Cerebellar cortex (tissue), 1 donor: ENCODE measurements around the gene TMF1.

Experiments
- DNase-seq: peaks from one replicate; pipeline ENCODE4 v3.0.0-alpha.2; 2015; ENCODE audit warnings: low spot score

Gene TMF1

GRCh38 chr3:69081583-69082262, 29.6 kb upstream of the TMF1 start:
- DNase-seq = no peak

DNA sequence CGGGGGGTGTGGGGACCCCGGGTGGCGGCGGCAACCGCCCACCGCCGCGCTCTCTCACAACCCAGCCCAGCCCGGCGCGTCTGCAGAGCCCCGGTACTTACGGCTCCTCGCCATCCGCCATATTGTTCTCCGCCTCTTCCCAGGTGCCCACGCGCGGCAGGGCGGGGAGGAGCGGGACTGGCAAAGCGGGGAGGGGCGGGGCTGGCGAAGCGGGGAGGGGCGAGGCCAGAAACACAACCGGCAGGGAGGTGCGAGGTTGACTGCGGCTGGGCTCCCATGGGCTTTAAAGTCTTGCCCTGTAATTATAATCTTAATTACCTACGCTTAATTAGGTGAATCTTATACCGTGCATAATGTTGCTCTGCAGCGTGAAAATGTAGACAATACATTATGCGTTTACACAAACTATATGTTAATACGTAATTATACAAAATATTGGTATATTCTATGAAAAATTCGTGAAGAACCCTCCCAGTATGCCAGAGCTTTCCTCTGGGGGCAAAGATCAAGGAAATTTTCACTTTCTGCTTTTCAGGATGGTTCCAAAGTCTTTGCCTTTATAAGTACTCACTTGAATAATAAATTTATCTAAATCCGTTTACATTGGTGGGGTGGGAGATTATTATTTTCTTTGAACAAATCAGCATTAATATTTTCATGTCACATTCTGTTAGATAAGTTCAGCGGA, 28.2 kb upstream of the TMF1 start, which contains the start of gene UBA3:
UBA3 (minus strand) TSS at position 133 of the 688 bp plus-strand sequence; CDS start at position 121, 12 bp downstream.
- DNase-seq = peak; percentile 91

GRCh38 chr3:69079269-69080159, 27.4 kb upstream of the TMF1 start:
- DNase-seq = no peak

DNA sequence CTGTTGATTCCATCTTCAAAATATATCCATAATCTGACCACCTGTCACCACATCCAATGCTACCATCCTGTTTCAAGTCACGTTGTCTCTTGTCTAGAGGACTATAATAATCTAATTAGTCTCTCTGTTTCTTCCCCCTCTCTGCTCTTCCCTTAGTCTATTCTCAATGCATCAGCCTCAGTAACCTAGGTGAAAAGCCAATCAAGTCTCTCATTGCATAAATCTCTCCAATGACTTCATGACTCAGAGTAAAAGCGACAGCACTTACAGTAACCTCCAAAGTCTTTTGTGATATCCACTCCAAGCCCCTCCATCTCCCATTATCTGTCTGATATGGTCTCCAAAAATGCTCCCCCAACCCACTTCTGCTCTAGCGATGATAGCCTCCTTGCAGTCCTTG, 20.8 kb upstream of the TMF1 start:
- DNase-seq = no peak

DNA sequence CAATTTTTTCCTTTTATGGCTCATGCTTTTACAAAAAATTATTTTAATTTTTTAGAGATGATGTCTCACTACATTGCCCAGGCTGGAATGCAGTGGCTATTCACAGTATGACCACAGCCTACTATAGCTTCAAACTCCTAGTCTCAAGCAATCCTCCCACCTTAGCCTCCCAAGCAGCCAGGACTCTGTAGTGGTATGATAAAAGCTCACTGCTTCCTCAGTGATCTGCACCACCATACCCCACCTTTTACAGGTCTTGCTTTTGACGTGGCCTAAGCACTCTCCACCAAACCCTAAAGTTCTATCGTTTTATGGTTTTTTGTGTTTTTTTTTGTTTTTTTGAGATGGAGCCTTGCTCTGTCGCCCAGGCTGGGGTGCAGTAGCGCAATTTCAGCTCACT, 14.0 kb upstream of the TMF1 start:
- DNase-seq = no peak

GRCh38 chr3:69065318-69065964, 13.3 kb upstream of the TMF1 start:
- no peak for DNase-seq

DNA sequence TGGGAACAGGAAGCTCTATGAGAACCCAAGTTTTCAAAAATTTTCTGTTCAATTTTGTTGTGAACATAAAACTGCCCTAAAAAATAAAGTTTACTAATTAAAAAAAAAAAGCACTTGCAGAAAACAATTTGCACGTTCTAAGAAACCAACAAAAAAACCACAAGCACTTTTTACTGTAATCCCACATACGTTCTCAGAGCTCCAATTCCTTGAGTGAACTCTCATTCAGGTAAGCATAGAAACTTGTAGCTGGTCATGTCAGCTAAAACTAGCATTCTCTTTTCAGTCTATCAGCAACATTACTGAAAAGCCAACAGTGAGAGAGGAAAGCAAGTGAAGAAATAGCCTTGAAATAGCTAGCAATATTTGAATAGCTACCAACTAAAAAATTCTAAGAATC, 11.5 kb upstream of the TMF1 start:
- DNase-seq = no peak

GRCh38 chr3:69059688-69060087, 7.6 kb upstream of the TMF1 start:
- DNase-seq = no peak

DNA sequence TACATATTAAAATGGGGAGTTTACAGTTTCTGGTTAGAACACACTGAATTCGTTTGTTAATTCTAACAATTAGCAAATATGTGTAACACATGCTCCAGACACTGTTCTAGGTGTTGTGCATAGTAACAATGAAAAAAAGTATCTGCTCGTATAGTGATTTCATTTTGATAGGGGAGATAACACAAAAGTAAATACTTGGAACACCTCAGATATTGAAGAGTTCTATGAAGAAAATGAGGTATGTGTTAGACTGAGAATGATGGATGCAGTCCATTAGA, 6.8 kb upstream of the TMF1 start:
- no peak for DNase-seq

DNA sequence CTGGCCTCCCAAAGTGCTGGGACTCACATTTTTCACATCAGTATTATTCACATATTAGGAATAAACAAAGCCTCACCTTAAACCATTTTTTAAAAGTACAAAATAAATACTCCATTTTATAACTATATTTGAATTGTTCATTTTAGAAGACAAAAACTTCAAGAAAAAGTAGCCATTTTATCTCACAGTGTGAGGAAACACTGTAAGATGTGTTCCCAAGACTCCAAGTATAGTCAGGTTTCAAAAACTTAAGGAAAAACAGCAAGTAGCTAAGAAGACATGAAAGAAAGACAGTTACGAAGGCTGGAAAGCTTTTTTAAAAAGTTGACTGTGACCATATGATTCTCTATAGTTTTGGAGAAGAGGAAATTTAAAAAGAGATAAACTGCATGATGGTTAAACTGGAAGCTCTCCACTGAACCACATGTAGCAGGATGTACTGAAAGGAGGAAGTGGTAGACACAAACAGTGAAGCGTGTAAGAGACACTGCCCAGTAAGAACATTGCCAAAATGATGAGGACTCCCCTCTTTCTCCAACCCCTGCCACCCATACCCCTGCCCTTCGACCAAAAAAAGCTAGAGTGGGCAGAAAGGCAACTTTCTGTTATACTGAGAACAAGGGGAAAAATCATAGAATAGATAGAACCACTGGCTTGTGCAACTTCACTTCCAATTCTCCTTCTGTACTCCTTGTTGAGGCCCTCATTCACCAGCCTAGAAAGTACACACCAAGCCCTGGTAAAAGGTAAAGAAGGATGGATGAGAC, 6.2 kb upstream of the TMF1 start:
- no peak for DNase-seq

DNA sequence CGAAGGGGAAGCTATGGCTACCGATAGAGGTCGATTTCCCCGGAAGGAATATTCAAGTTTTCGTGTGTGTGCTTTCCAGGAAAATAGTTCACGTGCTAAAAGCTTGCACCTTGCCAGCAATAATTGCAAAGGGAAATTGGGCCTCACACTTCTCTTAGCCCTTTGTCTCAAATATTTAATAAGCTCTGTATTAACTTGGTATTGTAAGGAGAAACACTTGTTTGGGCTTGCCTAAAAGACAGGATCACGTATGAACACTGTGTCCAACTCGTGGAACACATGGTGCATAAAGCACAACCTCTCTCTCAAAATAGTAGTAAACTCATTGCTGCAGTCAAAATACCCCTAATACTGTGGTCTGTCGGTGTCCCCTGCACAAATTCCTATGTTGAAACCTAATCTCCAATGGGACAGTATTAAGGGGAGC, 352 bp upstream of the TMF1 start:
- no peak for DNase-seq

- no peak for DNase-seq
Measured at GRCh38 chr3:69048990-69049389, 3.1 kb downstream of the TMF1 start.

- no peak for DNase-seq
Measured at GRCh38 chr3:69044608-69045007, 7.5 kb downstream of the TMF1 start.

DNA sequence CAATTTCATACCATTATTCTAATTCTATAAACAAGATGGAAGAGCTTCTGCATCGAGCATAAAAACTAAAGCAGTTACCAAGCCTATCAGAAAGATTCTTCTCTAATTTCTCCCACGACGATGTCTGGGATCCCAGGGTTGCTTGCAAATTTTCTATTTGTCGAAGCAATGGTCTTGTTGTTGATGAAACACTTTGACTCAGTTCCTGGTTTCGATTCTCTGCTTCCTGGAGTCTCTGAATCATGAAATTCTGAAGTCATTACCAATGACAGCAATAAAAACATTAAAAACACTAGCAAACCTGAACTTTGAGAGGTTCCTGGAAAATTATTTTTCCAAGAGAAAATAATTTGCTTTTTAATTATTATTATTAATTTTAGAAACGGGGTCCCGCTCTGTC, 18.7 kb downstream of the TMF1 start:
- no peak for DNase-seq

DNA sequence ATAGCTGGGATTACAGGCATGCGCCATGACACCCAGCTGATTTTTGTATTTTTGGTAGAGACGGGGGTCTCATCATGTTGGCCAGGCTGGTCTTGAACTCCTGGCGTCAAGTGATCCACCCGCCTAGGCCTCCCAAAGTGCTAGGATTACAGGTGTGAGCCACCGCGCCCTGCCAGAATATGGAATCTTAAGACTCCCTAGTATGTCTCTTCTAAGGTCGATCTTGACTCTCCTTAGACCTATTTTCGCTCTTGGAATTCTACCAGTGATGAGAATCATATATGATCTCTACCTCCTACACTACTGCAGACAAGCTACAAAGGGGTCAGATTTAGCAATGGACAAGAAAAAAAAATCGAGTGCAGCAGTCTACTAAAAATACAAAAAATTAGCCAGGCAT, 19.4 kb downstream of the TMF1 start:
- no peak for DNase-seq

GRCh38 chr3:69032142-69032541, 20.0 kb downstream of the TMF1 start:
- DNase-seq = no peak

DNA sequence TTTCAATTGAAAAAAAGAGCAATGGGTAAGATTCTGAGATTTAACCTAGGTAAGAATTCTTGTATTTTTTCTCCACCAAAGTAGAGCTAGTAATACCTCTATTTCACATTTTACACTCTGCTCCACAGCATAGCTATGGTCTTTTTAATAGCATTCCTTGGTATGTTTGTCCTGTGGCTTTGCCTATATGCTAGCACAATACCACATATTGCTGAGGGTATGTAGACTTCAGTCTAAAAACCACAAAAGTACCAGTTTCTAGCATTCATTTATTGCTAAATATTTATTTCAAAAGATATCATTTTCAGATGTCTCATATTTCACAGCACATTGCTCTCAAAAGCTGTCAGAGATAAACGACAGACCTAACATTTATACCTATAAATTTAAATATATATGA, 20.5 kb downstream of the TMF1 start:
- DNase-seq = no peak

DNA sequence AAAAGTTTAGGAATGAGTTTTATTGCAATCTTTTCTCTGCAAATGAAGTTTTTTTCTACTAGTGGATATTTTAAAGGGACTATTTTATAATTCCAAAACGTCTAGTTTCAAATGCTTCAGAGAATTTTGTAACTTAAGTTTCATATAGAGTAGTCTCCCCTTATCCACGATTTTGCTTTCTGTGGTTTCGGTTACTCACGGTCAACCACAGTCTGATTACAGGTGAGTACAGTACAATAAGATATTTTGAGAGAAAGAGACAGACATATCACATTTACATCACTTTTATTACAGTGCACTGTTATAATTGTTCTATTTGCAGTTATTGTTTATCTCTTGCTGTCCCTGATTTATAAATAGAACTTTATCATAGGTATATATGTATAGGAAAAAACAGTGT, 31.3 kb downstream of the TMF1 start:
- no peak for DNase-seq

DNA sequence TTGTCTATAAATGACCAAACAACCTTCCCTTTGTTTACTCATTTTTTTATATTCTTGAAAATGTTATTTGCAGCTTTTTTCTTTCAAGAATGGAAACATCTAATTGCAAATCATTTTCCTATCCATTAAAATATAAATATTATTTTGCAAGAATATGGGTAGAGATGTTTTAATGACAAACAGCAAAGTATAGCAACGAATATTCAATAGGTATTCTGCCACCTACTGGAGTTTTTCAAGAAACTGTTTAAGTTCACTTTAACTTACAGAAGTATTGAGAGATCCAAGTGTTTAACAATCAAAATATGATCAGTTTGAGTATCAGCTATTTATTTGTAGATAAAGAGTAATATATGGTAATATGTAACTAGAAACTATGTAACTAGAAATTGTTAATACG, 31.7 kb downstream of the TMF1 start:
- no peak for DNase-seq

DNA sequence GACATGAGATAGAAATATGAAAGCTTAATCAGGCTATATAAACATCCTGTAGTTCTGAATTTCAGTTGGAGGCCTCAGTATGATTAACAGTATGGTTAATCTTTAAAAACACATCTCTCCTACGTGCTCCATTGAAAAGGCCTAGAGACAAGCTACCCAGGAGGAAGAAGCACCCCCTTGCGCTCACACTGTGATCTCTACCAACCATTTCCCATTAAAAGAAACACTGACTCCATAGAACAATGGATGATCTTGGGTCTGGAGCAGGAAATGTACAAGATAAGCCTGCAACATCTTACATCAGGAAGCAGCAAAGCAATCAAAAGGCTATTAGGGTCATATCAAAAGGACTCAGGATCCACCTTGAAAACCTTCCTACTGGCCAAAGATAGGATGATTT, 35.2 kb downstream of the TMF1 start:
- no peak for DNase-seq

DNA sequence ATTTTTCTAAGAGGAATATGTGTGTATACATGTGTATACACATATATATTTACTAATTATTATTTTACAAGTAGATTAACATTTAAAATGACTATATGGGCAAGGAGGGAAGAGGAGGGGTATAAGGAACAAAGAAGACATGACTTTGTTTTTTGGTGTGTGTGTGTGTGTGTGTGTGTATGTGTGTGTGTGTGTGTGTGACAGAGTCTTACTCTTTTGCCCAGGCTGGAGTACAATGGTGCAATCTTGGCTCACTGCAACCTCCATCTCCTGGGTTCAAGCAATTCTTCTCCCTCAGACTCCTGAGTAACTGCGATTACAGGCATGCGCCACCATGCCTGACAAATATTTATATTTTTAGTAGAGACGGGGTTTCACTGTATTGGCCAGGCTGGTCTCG, 36.0 kb downstream of the TMF1 start:
- DNase-seq = no peak
